Peyer's patch (tissue), 4 donors: ENCODE data around the gene CDHR5. TPM values are rescaled to one million over a fixed set of nuclear protein-coding genes. Genes with fewer than 3 reads are reported as not detected.

Source experiments
- DNase-seq, 3 donors: peaks; one replicate each; pipeline ENCODE4 v3.0.0-alpha.2; 2017 to 2019
- H3K27ac ChIP-seq, 4 donors: fragments of 200-600 bp; sonication (generic); one replicate each; pipeline ENCODE4 v1.5.1; 2016 to 2019
- H3K27me3 ChIP-seq, 2 donors: fragments of 200-600 bp; sonication (generic); one replicate each; pipeline ENCODE4 v1.5.1; 2019
- H3K36me3 ChIP-seq, 3 donors: fragments of 200-600 bp; sonication (generic); one replicate each; pipeline ENCODE4 v1.5.1; 2016 to 2019
- H3K4me1 ChIP-seq, 4 donors: fragments of 200-600 bp; sonication (generic); one replicate each; pipeline ENCODE4 v1.5.1; 2016 to 2019
- H3K4me3 ChIP-seq, 4 donors: fragments of 200-600 bp; sonication (generic); 1 replicate in 3 of 4; 2 replicates in 1 of 4; pipeline ENCODE4 v1.5.1; 2016 to 2019; ENCODE audit warnings: mild to moderate bottlenecking in 1 of 4
- H3K9me3 ChIP-seq, 4 donors: fragments of 200-600 bp; sonication (generic); one replicate each; pipeline ENCODE4 v1.5.1; 2016 to 2019; ENCODE audit warnings: mild to moderate bottlenecking in 1 of 4
- POLR2A ChIP-seq, 2 donors: fragments of 450-650 bp; IDR thresholded peaks; one replicate each; pipeline ENCODE4 v1.5.1; 2017; ENCODE audit warnings: antibody characterized with exemption in 2 of 2, mild to moderate bottlenecking in 2 of 2, moderate library complexity in 2 of 2
- total RNA-seq, 4 donors: library from RNA; depleted of rRNA; stranded (reverse); fragments of >200 nt; gene quantifications; one replicate each; pipeline ENCODE4 v1.1.0, GENCODE V29; 2016
- TF ChIP-seq, protein P1 (sequence below), 6 experiments: fragments of 450-650 bp in 4 of 6; fragments of 200-600 bp in 2 of 6; sonication (generic) in 1 of 6; IDR thresholded peaks; one replicate each; pipeline ENCODE4 v1.5.1; 2017 to 2019; ENCODE audit warnings: antibody characterized with exemption in 6 of 6, mild to moderate bottlenecking in 3 of 6, moderate library complexity in 1 of 6

The CDHR5 gene
- total RNA-seq, 4 donors from 2014 or later = 77.6 to 1,696 (median 1,274) TPM

DNA sequence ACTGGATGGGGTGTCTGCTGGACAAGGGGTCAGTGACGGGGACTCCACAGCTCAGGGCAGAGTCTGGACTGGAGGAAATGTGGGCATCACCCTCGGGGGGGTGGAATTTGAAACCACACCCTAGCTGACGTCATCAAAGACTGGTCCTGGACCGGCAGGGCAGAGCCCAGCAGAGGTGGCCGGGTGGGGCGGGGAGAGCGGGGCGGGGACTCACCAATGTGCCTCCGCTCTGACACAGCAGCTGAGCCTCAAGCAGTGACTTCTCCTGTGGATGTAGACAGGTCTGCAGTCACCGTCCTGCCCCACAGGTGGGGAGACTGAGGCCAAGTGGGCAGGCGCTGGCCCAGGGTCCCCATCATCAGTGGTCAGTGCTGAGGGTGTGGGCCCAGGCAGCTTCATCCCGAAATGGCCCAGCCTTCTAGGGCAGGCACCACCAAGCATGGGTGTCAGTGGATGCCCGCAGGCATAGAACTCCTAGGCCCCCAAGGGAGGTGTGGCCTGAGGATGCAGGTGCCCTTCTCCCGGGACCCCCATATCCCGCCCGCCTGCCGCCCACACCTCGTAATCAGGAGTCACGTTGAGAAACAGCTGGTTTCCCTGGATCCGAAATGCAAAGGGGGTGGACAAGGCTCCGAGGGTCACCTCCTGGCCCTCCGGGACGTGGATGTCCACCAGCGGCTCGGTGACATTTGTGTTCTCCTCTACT lies 603 bp downstream of the CDHR5 start:
- H3K9me3 ChIP-seq = no peaks in the 10 kb centered on the region
- H3K4me3 ChIP-seq = peak overlapping the region in 3 of 4 donors; percentile 34 to 64 (median 54)
- peak overlapping the region in 3 of 4 donors; percentile 82 to 97 (median 93) for H3K27ac ChIP-seq
- H3K36me3 ChIP-seq = peaks cover 0 to 24% (median 0%) of the 10 kb centered on the region in 3 donors
- DNase-seq = peak in 2 of 3 donors; percentile 91
- H3K4me1 ChIP-seq = peaks cover 4 to 27% (median 7%) of the 10 kb centered on the region in 4 donors
- TF ChIP-seq, protein P1, sequence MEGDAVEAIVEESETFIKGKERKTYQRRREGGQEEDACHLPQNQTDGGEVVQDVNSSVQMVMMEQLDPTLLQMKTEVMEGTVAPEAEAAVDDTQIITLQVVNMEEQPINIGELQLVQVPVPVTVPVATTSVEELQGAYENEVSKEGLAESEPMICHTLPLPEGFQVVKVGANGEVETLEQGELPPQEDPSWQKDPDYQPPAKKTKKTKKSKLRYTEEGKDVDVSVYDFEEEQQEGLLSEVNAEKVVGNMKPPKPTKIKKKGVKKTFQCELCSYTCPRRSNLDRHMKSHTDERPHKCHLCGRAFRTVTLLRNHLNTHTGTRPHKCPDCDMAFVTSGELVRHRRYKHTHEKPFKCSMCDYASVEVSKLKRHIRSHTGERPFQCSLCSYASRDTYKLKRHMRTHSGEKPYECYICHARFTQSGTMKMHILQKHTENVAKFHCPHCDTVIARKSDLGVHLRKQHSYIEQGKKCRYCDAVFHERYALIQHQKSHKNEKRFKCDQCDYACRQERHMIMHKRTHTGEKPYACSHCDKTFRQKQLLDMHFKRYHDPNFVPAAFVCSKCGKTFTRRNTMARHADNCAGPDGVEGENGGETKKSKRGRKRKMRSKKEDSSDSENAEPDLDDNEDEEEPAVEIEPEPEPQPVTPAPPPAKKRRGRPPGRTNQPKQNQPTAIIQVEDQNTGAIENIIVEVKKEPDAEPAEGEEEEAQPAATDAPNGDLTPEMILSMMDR (IDR thresholded peaks at IDR 0.05) = no peak
- peak; percentile 86 to 91 for TF ChIP-seq POLR2A (IDR thresholded peaks at IDR 0.05)
- no peaks in the 10 kb centered on the region for H3K27me3 ChIP-seq

DNA sequence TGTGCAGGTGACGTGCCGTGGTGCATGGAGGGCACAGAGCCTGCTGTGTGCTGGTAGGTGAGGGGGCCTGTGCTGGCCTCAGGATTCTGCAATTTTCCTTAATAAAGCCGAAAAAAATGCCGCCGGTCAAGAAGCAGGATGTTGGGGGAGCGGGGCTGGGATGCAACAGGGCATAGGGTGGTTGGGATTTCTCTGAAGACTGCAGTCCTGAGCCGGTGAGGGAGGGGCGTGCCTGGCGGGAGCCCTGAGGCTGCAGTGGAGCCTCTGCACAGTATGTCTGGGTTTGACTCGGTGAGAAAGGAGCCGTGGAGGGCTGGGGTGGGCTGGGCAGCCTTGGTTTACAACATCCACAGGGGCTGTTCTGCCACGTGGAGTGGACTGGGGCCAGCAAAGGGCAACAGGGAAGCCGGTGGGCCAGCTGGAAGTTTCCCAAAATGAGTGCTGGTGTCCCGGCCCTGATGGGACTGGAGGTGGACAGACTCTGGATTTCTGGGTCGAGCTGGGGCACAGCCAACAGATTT lies 1.3 kb downstream of the CDHR5 start:
- TF ChIP-seq, protein P1 (IDR thresholded peaks at IDR 0.05) = no peak
- no peak for TF ChIP-seq POLR2A (IDR thresholded peaks at IDR 0.05)
- DNase-seq = no peak
- Histone ChIP-seq H3K27ac (peak overlapping the region in 3 of 4 donors; percentile 59 to 97 (median 93)), H3K36me3 (peaks cover 0 to 31% (median 0%) of the 10 kb centered on the region in 3 donors), H3K4me1 (peaks cover 0 to 27% (median 7%) of the 10 kb centered on the region in 4 donors), H3K4me3 (peak overlapping the region in 2 of 4 donors; percentile 54 to 64), H3K27me3 (no peaks in the 10 kb centered on the region), H3K9me3 (no peaks in the 10 kb centered on the region)

DNA sequence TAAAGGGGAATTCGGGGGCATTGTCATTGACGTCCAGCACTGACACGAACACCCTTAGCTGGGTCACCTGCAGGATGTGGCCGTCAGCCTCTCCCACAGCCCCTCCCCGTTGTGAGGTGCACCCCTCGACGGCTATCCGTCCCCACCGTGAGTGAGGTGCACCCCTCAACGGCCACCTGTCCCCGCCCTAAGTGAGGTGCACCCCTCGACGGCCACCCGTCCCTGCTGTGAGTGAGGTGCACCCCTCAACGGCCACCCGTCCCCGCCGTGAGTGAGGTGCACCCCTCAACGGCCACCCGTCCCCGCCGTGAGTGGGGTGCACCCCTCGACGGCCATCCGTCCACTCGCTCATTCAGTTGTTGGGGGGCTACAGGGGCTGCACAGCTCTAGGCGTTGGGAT lies 2.9 kb downstream of the CDHR5 start:
- TF ChIP-seq POLR2A (IDR thresholded peaks at IDR 0.05) = no peak
- TF ChIP-seq, protein P1 (IDR thresholded peaks at IDR 0.05) = no peak
- H3K36me3 ChIP-seq = peaks cover 0 to 34% (median 0%) of the 10 kb centered on the region in 3 donors
- H3K4me1 ChIP-seq = peaks cover 0 to 28% (median 5%) of the 10 kb centered on the region in 4 donors
- no peak for DNase-seq
- no peaks in the 10 kb centered on the region for H3K9me3 ChIP-seq
- H3K4me3 ChIP-seq = no peak overlapping the region
- H3K27ac ChIP-seq = no peak overlapping the region
- no peaks in the 10 kb centered on the region for H3K27me3 ChIP-seq

DNA sequence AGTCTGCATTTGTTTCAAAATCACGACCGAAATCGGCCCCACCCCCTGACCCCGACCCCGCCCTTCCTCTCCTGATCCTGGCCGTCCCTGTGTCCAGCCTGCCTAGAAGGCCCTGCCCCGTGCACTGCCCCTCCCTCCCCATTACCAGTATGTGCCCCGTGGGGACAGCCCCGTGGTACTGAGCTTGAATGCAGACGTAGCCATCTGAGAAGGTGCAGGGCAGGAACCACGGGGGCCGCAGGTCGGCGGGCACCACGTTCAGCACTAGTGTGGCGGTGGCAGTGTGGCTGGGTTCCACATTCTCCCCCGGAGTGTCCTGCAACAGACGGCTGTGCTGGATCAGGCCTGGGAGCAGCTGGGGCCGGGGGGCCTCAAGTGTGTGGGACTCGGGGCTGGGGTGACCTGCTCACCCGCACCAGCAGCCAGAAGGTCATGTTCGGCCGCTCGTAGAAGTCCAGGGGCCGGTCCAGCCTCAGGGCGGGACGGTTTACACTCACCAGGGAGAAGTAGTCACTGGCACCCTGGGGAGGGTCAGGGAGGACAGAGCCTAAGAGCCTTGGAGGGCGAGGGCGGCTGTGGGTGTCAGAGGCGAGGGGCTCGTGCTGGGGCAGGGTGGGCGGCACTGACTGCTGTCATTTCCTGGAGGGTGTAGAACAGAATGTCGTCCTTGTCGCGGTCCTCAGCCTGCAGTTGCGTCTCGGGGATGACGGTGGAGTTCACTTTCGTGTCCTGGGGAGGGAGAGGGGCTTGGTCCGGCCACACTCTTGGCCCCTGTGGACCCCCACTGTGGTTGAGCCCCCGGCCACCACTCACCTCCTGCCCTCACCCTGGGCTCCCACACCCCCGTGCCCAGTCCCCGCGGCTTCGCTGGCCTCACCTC lies 3.6 kb downstream of the CDHR5 start:
- Histone ChIP-seq H3K36me3 (peaks cover 0 to 34% (median 0%) of the 10 kb centered on the region in 3 donors), H3K9me3 (no peaks in the 10 kb centered on the region), H3K27ac (peak overlapping the region in 1 of 4 donors; percentile 9), H3K4me1 (peaks cover 0 to 28% (median 3%) of the 10 kb centered on the region in 4 donors), H3K27me3 (no peaks in the 10 kb centered on the region), H3K4me3 (no peak overlapping the region)
- DNase-seq = no peak
- no peak for TF ChIP-seq POLR2A (IDR thresholded peaks at IDR 0.05)
- TF ChIP-seq, protein P1 (IDR thresholded peaks at IDR 0.05) = no peak

DNA sequence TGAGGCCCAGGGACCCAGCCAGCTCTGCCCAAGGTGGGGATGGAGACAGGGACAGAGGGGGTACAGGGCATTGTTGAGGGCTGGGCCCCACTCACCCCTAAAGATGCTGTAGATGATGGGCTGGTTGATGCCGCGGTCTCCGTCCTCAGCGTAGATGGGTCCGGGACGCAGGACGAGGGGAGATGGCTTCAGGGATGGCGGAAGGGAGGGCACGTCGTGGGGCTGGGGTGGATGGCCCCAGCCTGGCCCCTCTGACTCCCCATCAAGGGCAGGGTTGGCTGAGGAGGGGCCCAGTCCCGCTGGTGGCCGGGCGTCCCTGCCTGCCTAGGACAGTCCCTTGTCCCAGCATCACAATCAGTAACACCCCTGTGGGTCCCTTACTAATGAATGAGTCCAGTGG lies 4.6 kb downstream of the CDHR5 start:
- no peak overlapping the region for H3K27ac ChIP-seq

More for the DNA sequence above, 4.6 kb downstream of the CDHR5 start:
- no peak for DNase-seq
- H3K4me1 ChIP-seq = peaks cover 0 to 23% (median 4%) of the 10 kb centered on the region in 4 donors
- no peaks in the 10 kb centered on the region for H3K27me3 ChIP-seq
- no peaks in the 10 kb centered on the region for H3K9me3 ChIP-seq
- no peak overlapping the region for H3K4me3 ChIP-seq
- TF ChIP-seq, protein P1 (IDR thresholded peaks at IDR 0.05) = no peak
- no peak for TF ChIP-seq POLR2A (IDR thresholded peaks at IDR 0.05)
- H3K36me3 ChIP-seq = peaks cover 0 to 34% (median 0%) of the 10 kb centered on the region in 3 donors
